DMS79 (cell line): ENCODE measurements around the gene ZBTB21.

ENCODE experiments used
- DNase-seq: peaks from one replicate; lab custom pipeline; 2025; lab: John Stamatoyannopoulos, UW

Gene ZBTB21

GRCh38 chr21:42009831-42010506 is at the start of gene ZBTB21:
TSS of gene ZBTB21 (minus strand) at chr21:42010360. CDS start at chr21:41994095, 16,265 bp downstream.
- peak; percentile 89 for DNase-seq

DNA sequence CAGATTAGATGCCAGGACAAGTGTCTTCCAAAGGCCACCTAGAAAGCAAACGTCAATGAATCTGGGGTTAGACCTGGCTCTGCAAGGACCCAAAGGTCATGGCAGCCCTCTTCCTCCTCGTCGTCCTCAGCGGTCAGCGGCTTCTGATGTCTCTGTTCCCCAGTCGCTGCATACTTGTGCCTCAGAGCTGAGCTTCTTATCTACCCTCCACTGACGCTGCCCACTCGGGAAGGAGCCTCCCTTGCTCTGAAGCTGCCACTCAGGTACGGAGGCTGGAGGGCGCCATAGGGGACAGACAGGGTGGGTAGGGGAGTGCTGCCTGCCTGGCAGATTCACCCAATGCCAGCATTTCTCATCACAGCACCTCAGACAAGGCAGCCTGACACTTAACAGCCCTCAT is 49.6 kb upstream of the ZBTB21 start:
- no peak for DNase-seq

- no peak for DNase-seq
Measured at GRCh38 chr21:42059141-42059540, 49.0 kb upstream of the ZBTB21 start.

DNA sequence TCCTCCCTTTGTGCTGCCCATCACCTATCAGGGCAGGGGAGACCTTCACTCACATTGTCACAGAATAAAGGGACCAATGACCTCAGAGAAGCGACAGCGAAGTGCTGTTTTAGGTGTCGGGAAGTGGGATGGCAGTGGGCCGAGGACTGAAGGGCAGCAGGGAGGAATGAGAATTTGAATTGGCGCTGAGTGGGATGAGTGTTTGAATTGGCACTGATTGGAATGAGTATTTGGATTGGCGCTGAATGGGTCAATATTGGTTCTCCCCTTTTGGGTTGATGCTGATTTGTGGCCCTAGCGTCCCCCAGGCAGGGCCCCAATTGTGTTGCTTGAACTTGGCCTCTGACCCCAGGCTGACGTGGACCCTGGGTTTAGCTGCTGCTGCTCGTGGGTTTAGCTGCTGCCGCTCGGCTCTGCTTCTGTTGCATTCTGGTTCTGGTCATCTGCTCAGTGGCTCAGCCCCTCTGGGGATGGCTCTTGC is 48.5 kb upstream of the ZBTB21 start:
- DNase-seq, result no peak

GRCh38 chr21:42057851-42058437 is 47.8 kb upstream of the ZBTB21 start:
- peak; percentile 33 for DNase-seq

DNA sequence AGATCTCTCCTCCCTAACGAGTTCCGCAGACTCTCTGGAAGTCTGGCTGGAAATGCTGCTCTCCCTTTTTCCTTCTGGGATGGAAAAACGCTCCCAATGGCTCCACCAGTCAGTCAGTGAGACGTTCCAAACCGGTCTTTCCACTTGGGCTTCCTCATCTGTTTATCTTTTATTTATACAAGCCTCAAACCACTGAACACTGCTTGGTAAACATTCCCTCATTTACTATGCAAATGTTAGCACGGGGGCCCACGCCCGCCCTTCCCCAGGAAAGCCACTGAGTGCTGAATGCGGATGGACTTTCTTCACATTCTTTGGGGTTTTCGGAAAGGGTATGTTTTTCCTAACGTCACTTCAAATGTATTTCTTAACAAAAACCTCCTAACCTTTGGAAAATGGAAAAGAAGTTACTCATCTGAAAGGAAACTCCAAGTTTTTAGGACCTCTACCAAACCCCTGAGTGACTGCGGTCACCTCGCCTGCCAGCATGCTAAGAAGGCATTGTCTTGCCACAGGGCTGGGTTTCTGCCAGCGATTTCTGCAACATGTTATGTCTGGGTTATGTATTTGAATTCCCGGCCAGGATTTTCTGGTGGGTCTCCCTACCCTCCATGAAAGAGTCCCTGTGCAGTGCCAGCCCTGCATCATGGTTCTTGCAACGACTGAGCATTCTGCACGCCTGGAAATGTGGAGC is 47.0 kb upstream of the ZBTB21 start:
- DNase-seq, result peak; percentile 94

- DNase-seq, result peak; percentile 96
Measured at GRCh38 chr21:42056468-42056867, 46.3 kb upstream of the ZBTB21 start.

DNA sequence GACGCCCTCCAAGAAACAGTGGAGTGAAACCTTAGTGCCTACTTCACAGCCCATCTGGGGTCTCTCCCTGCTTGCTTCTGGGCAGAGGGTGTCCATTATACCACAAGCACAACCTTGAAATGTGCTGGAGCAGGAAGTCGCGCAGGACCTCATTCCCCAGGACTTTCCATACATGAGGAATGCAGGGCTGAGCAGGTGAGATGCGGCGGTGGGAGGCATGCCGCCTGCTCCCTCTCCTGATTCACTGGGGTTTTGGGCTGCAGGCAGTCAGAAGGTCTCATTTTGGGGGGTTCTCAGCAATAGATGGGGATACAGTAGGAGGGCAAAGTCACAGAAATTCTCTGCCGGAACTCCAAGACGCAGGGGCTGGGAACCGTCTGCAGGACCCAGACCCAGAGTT is 45.3 kb upstream of the ZBTB21 start:
- no peak for DNase-seq

- no peak for DNase-seq
Measured at GRCh38 chr21:42051788-42052187, 41.6 kb upstream of the ZBTB21 start.

DNA sequence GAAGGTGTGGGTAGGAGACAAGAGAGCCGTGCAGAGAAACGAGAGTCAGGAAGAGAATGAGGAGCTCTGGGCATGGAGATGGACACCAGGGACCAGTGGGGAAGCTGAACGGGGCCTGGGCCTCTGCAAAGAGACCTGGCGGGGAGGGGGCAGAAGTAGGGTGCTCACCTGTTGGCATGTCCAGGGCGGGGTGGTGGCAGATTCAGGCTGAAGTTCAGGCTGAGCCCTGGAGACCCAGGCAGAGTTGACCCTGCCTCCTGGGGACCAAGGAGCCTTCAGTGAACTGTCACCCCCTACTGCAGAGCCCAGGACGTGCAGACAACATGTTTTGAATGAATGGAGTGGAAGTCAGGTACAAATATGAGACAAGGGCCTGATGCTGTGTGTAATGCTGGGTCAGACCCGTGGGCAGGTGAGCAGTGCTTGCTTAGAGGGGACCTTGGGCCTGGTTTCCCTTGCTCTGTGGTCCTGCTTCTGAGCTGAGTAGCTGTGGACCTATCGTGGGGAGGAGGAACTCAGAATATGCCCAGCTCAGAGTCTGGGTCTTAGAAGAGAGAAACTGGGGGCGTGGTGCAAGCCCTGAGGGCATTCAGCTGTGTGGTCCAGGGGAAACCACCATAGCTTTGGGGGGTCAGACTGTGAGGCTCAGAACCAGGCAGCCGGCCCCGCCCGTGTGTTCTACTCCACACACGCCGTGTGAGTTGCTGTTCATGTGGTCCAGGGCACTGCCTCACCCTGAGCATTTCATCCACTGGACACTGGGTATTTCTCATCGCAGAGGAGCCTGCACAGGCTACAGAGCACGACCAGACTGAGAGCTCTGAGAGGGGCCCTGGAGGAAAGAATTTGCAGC is 39.6 kb upstream of the ZBTB21 start:
- no peak for DNase-seq

DNA sequence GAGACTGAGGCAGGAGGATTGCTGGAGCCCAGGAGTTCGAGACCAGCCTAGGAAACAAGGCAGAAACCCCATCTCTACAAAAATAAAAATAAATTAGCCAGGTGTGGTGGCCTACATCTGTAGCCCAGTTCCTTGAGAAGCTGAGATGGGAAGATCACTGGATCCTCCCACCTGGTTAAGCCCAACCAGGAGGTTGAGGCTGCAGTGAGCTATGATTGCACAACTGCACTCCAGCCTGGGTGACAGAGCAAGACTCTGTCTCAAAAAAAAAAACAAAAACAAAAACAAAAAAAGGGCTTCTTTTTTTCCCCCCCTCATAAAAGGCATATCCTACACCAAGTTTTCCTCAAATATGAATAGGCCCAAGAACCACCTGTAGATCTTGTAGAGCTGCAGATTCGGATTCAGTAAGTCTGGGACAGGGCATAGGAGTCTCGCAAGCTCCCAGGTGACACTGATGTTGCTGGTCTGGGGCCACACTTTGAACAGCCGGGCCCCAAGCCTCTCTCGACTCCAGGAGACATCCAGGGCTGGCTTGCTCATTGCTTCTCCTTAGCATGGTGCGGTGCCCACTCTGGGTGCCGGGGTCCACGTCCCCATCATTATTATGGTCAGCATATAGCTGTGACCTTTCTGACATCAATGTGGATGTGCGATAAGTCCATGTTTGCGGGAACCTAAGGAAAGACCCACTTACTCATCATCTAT is 38.9 kb upstream of the ZBTB21 start:
- DNase-seq, result no peak

DNA sequence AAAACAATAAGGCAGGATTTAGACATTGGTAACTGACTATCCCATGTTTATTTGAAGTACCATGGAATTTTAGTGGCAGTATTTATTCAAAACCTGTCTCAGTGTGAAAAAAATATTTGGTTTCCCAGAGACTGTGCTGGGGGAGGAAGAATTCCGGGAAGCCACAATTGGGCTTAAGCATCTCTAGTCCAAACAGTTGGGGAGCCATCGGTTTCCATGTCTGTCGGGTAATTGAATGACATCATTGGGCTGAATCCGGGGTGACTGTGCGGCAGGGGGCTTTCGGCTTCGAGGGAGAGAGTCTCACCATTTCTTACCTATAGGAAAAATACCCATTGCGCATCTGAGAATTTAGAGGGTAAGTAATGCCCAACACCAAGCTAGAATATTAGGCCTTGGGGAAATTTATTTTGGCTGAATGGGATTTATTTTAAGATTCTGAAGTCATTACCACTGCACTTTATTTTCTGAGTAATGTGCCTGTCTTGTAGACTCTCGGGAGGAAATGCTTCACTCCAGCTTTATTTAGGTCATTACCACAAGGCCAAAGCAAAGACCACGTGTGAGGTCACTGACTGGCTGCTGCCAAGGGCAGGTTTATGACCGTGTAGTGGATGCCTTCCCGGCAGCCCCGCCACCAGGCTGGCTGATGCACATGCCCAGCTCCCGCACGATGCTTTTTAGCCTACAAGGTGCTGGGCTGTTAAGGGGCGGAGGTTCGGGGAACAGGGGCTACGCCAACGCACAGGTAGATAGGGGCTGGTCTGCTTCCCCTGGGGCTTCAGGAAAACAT is 37.9 kb upstream of the ZBTB21 start:
- no peak for DNase-seq

GRCh38 chr21:42044871-42045495 is 34.8 kb upstream of the ZBTB21 start:
- DNase-seq, result no peak

DNA sequence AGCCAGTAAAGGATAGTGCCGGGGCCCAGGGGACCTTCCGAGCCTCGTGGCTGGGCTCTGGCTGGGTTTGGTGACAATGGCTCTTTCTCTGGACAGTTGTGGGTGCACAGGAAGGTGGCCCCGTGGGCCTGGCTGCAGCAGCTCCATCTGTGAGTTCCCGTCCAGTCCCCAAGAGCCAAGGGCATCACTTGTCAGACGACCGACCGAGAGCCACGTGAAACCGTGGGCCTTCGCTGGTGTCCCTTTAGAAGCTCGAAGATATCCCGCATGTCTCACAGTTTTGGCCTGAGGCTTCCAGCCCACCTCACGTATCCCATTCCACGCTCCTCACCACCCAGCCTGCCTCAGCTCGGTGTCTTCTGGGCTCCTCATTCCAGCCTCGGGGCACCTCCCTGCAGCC is 33.8 kb upstream of the ZBTB21 start:
- DNase-seq, result no peak

GRCh38 chr21:42043201-42043895 is 33.2 kb upstream of the ZBTB21 start:
- DNase-seq, result no peak

DNA sequence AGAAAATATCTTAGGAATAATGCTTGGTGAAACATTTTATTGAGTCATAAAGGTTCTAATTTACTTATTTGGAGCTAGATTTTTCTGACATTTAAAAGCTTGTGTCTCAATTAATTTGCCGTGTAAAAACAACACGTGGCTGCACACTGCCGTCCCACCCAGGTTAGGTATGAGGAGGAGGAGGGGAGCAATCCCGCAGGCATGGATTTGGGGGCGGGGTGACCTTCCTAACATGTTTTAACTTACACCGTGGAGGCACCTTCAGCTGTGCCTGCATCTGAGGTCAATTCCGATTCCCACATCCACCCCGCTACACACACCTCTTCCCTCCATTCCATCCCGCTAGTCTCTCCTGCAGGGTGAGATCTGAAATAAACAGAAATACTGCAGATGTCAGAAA is 32.5 kb upstream of the ZBTB21 start:
- no peak for DNase-seq

- no peak for DNase-seq
Measured at GRCh38 chr21:42041711-42042110, 31.6 kb upstream of the ZBTB21 start.

- no peak for DNase-seq
Measured at GRCh38 chr21:42041246-42041645, 31.1 kb upstream of the ZBTB21 start.

DNA sequence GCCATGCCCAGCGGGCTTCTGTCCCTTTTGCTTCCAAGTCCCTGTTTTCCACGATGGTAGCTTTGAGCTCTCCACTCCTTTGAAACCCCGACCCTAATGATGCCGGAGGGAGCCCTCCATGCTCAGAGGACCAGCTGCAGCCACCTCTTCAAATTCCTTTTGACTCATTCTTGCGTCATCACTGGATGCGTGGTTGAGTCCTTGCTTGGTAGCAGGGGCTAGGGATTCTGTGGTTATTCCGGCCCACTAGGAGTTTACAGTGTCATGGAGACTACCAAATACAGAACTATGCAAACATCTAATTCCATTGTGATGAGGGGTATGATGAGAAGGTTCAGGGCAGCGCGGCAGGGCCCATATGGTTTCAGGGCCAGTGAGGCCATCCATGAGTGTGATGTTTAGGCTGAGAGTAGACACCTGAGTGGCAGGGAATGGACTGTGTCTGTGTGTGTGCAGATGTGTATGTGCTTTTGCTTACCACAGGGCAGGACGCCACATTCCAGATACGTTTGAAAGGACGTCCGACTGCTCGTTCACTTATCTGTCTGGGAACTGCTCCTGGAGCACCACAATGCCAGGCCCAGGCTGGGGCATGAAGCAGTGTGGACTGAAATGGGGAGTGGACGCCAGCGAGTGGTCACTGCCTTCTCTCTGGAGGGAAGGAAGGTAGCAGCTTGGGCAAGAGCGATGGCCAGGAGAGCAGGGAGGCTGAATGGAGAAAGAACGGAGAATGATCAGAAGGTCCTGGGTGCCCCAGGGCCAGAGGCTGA is 30.4 kb upstream of the ZBTB21 start:
- DNase-seq, result no peak
